OCI-LY7 (cell line): ENCODE results near the gene CHRFAM7A.
"Not testable (repeated sequence)": the region's sequence is repeated elsewhere in the genome, so short reads cannot be mapped to it uniquely, and the experiment has no call there.

Experiments
- EZH2phosphoT487 ChIP-seq: fragments of 200-600 bp; sonication (generic); IDR thresholded peaks from 2 replicates; pipeline ENCODE4 v1.6.1; 2018; ENCODE audit warnings: low read depth, borderline replicate concordance, mild to moderate bottlenecking, mixed run types, antibody characterized with exemption, low read length, moderate library complexity, mixed read lengths
- TF ChIP-seq, protein P1 (sequence below): fragments of 200-600 bp; sonication (generic); conservative IDR thresholded peaks from 2 replicates; pipeline ENCODE4 v1.5.1; 2014; ENCODE audit warnings: mild to moderate bottlenecking, antibody characterized with exemption, low read length, moderate library complexity, mixed read lengths

DNA sequence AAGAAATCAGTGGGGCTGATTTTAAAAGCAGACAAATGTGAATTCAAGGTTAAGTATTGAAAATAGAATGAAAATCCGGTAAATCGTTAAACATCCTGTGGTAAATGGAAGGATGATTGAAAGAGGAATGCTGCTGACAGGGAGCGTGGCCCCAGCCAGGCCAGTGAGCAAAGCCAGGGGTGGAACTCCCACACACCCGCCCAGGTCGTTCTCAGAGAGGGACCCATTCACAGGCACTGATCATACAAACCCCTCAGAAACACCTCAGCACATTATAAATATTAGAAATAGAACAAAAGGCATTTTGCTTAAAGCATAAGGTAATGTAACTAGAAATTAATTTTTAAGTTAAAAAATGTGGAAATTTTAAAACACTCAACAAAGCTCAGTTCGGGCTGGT is 38.3 kb downstream of the CHRFAM7A start:
- TF ChIP-seq, protein P1, sequence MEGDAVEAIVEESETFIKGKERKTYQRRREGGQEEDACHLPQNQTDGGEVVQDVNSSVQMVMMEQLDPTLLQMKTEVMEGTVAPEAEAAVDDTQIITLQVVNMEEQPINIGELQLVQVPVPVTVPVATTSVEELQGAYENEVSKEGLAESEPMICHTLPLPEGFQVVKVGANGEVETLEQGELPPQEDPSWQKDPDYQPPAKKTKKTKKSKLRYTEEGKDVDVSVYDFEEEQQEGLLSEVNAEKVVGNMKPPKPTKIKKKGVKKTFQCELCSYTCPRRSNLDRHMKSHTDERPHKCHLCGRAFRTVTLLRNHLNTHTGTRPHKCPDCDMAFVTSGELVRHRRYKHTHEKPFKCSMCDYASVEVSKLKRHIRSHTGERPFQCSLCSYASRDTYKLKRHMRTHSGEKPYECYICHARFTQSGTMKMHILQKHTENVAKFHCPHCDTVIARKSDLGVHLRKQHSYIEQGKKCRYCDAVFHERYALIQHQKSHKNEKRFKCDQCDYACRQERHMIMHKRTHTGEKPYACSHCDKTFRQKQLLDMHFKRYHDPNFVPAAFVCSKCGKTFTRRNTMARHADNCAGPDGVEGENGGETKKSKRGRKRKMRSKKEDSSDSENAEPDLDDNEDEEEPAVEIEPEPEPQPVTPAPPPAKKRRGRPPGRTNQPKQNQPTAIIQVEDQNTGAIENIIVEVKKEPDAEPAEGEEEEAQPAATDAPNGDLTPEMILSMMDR = not testable (repeated sequence)
- not testable (repeated sequence) for TF ChIP-seq EZH2phosphoT487
